ENCODE measurements around the gene MT1G. TPM values are rescaled to one million over a fixed set of nuclear protein-coding genes. Genes with fewer than 3 reads are reported as not detected.

Gene MT1G
- total and polyA plus RNA-seq, 9 of the 15 experiments (the other 6 are each of a cell fraction or from before 2014, with no cell fraction given), result 0.28 to 1.7 (median 0.69) TPM; not detected in 4

GRCh38 chr16:56681939-56682702, 14.3 kb upstream of the MT1G start, which contains the start of gene MT1X (continued):
- TF ChIP-seq, protein P1, sequence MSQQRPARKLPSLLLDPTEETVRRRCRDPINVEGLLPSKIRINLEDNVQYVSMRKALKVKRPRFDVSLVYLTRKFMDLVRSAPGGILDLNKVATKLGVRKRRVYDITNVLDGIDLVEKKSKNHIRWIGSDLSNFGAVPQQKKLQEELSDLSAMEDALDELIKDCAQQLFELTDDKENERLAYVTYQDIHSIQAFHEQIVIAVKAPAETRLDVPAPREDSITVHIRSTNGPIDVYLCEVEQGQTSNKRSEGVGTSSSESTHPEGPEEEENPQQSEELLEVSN (IDR thresholded peaks at IDR 0.05; ENCODE audit: borderline replicate concordance in 1 of 2, extremely low read depth in 1 of 2, insufficient read depth in 1 of 2, insufficient read length in 1 of 2, low read depth in 1 of 2, low read length in 1 of 2, poor library complexity in 1 of 2, severe bottlenecking in 1 of 2), result peak in 1 of 2 experiments; percentile 26
- TF ChIP-seq MTF1 (CRISPR knock-in tag; IDR thresholded peaks at IDR 0.05; ENCODE audit: borderline replicate concordance) (peak; percentile 90), YY1 (IDR thresholded peaks at IDR 0.05; ENCODE audit: borderline replicate concordance in 1 of 3, control insufficient read depth in 1 of 3, extremely low read depth in 1 of 3, insufficient read depth in 3 of 3, insufficient read length in 1 of 3, insufficient replicate concordance in 2 of 3, low read depth in 1 of 3, low read length in 2 of 3) (no peak), POLR2AphosphoS5 (IDR thresholded peaks at IDR 0.05; ENCODE audit: control insufficient read depth, insufficient read depth, low read depth, low read length) (peak; percentile 37; the same call in 1 of the 2 replicates), C11orf30 (IDR thresholded peaks at IDR 0.05; ENCODE audit: low read depth) (peak; percentile 16; the same call in 1 of the 2 replicates), TBP (optimal IDR thresholded peaks at IDR 0.05; ENCODE audit: low read depth, low read length) (peak; percentile 74), CBFA2T2 (conservative IDR thresholded peaks at IDR 0.05) (no peak), TAF1 (IDR thresholded peaks at IDR 0.05; ENCODE audit: control insufficient read depth, extremely low read depth, insufficient read depth, low read length, severe bottlenecking) (peak; percentile 28), GTF2A2 (tag; IDR thresholded peaks at IDR 0.05) (peak; percentile 69; the same call in 1 of the 2 replicates), MTA3 (IDR thresholded peaks at IDR 0.05; ENCODE audit: borderline replicate concordance) (peak; percentile 88), ZNF224 (CRISPR knock-in tag; IDR thresholded peaks at IDR 0.05) (no peak), EP300 (IDR thresholded peaks at IDR 0.05; ENCODE audit: low read length) (no peak), ZNF740 (CRISPR knock-in tag; IDR thresholded peaks at IDR 0.05) (no peak), ZNF740 (tag; IDR thresholded peaks at IDR 0.05) (no peak), MAFG (tag; conservative IDR thresholded peaks at IDR 0.05) (no peak), ZNF134 (CRISPR knock-in tag; conservative IDR thresholded peaks at IDR 0.05) (peak; percentile 75), HMG20B (CRISPR knock-in tag; IDR thresholded peaks at IDR 0.05) (no peak), BRD9 (IDR thresholded peaks at IDR 0.05; ENCODE audit: low read depth, partially characterized antibody) (peak; percentile 75), ATF1 (CRISPR knock-in tag; IDR thresholded peaks at IDR 0.05) (no peak), ATF1 (tag; IDR thresholded peaks at IDR 0.05) (0 out of 2 replicates have a peak, but pooled peaks have one; percentile 15)
- TF ChIP-seq, protein P2, sequence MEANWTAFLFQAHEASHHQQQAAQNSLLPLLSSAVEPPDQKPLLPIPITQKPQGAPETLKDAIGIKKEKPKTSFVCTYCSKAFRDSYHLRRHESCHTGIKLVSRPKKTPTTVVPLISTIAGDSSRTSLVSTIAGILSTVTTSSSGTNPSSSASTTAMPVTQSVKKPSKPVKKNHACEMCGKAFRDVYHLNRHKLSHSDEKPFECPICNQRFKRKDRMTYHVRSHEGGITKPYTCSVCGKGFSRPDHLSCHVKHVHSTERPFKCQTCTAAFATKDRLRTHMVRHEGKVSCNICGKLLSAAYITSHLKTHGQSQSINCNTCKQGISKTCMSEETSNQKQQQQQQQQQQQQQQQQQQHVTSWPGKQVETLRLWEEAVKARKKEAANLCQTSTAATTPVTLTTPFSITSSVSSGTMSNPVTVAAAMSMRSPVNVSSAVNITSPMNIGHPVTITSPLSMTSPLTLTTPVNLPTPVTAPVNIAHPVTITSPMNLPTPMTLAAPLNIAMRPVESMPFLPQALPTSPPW (CRISPR knock-in tag; IDR thresholded peaks at IDR 0.05), result peak; percentile 51; the same call in 1 of the 2 replicates
- TF ChIP-seq, protein P3, sequence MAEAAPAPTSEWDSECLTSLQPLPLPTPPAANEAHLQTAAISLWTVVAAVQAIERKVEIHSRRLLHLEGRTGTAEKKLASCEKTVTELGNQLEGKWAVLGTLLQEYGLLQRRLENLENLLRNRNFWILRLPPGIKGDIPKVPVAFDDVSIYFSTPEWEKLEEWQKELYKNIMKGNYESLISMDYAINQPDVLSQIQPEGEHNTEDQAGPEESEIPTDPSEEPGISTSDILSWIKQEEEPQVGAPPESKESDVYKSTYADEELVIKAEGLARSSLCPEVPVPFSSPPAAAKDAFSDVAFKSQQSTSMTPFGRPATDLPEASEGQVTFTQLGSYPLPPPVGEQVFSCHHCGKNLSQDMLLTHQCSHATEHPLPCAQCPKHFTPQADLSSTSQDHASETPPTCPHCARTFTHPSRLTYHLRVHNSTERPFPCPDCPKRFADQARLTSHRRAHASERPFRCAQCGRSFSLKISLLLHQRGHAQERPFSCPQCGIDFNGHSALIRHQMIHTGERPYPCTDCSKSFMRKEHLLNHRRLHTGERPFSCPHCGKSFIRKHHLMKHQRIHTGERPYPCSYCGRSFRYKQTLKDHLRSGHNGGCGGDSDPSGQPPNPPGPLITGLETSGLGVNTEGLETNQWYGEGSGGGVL (CRISPR knock-in tag; IDR thresholded peaks at IDR 0.05), result no peak

Measured in K562 (cell line).